PC-9 (cell line): Measurements from ENCODE around the gene TBC1D22A. TPM values are rescaled to one million over a fixed set of nuclear protein-coding genes. Genes with fewer than 3 reads are reported as not detected.

Experiments
- BruUV-seq: library from RNA; stranded (reverse); fragments of 400-500 nt; replicated peaks from 2 replicates; lab custom pipeline; 2021; lab: Mats Ljungman, UMichigan
- CTCF ChIA-PET: fragments of 300-600 bp; sonication (Branson Sonifier 250); formaldehyde crosslinking; loops from one replicate; lab custom pipeline; 2022; ENCODE audit warnings: antibody characterized with exemption; lab: Charles Lee
- POLR2A ChIA-PET: fragments of 300-600 bp; sonication (Branson Sonifier 250); formaldehyde crosslinking; loops from one replicate; lab custom pipeline; 2022; ENCODE audit warnings: antibody characterized with exemption; ENCODE audit not compliant: unreplicated experiment; lab: Charles Lee
- DNase-seq, 2 experiments: peaks; one replicate each; pipeline versions ENCODE4 v3.0.0 to v3.0.0-alpha.2; 2015 to 2022; ENCODE audit warnings: mixed read lengths in 1 of 2
- H2AFZ ChIP-seq: fragments of 200-600 bp; sonication (generic); 2 replicates; pipeline ENCODE4 v1.8.1; 2017; ENCODE audit warnings: antibody characterized with exemption
- H3F3A ChIP-seq: fragments of 200-600 bp; sonication (generic); 2 replicates; pipeline ENCODE4 v1.8.1; 2017; ENCODE audit warnings: antibody characterized with exemption, mild to moderate bottlenecking, low read depth; ENCODE audit not compliant: insufficient read depth
- H3K27ac ChIP-seq: fragments of 200-600 bp; sonication (generic); 2 replicates; pipeline ENCODE4 v1.6.1; 2016; ENCODE audit warnings: mixed run types
- H3K27me3 ChIP-seq: fragments of 200-600 bp; sonication (generic); 2 replicates; pipeline ENCODE4 v1.6.1; 2016; ENCODE audit warnings: low read depth, mixed run types; ENCODE audit not compliant: insufficient read depth
- H3K36me3 ChIP-seq: fragments of 200-600 bp; sonication (generic); 2 replicates; pipeline ENCODE4 v1.6.1; 2016; ENCODE audit warnings: low read depth, mixed run types
- H3K4me1 ChIP-seq: fragments of 200-600 bp; sonication (generic); replicated peaks from 2 replicates; pipeline ENCODE4 v1.6.1; 2016; ENCODE audit warnings: mixed run types; ENCODE audit not compliant: insufficient read depth
- H3K4me2 ChIP-seq: fragments of 200-600 bp; sonication (generic); 2 replicates; pipeline ENCODE4 v1.6.1; 2017; ENCODE audit warnings: mixed run types
- H3K4me3 ChIP-seq: fragments of 200-600 bp; sonication (generic); 2 replicates; pipeline ENCODE4 v1.6.1; 2016; ENCODE audit warnings: mixed run types
- H3K79me2 ChIP-seq: fragments of 200-600 bp; sonication (generic); 2 replicates; pipeline ENCODE4 v1.6.1; 2017; ENCODE audit warnings: low read depth, mixed run types
- H3K9me2 ChIP-seq: fragments of 200-600 bp; sonication (generic); 2 replicates; pipeline ENCODE4 v1.8.1; 2017; ENCODE audit warnings: mild to moderate bottlenecking; ENCODE audit not compliant: insufficient read depth
- H3K9me3 ChIP-seq: fragments of 200-600 bp; sonication (generic); 2 replicates; pipeline ENCODE4 v1.8.1; 2016; ENCODE audit warnings: low read depth; ENCODE audit not compliant: insufficient read depth
- H4K20me1 ChIP-seq: fragments of 200-600 bp; sonication (generic); 2 replicates; pipeline ENCODE4 v1.8.1; 2017; ENCODE audit not compliant: insufficient read depth
- CTCF ChIP-seq: fragments of 200-600 bp; sonication (generic); conservative IDR thresholded peaks from 2 replicates; pipeline ENCODE4 v1.6.1; 2017; ENCODE audit warnings: mixed run types, antibody characterized with exemption, mild to moderate bottlenecking, moderate library complexity
- EZH2 ChIP-seq: fragments of 200-600 bp; sonication (generic); IDR thresholded peaks from 2 replicates; pipeline ENCODE4 v1.8.0; 2017; ENCODE audit warnings: antibody characterized with exemption, low read depth
- intact Hi-C: fragments of 100-400 bp; cut with micrococcal nuclease; formaldehyde crosslinking; loops from one replicate; pipeline ENCODE4 v1.10.0; 2022; ENCODE audit not compliant: unreplicated experiment
- total RNA-seq: library from RNA; stranded (reverse); gene quantifications from 2 replicates; pipeline ENCODE4 v1.2.3, GENCODE V29; 2021

TBC1D22A gene
- total RNA-seq, 1 experiment from 2014 or later: 40.3 TPM

- Histone ChIP-seq H3F3A (peaks cover 40% of the 10 kb centered on the region), H3K79me2 (no peaks in the 10 kb centered on the region), H3K4me2 (peak overlapping the region; percentile 87), H3K36me3 (no peaks in the 10 kb centered on the region), H3K9me3 (peaks cover 4% of the 10 kb centered on the region; the same call in 1 of the 2 replicates), H3K4me3 (peak overlapping the region; percentile 29), H3K27ac (peak overlapping the region; percentile 93), H3K27me3 (no peaks in the 10 kb centered on the region), H3K4me1 (peaks cover 58% of the 10 kb centered on the region), H4K20me1 (no peaks in the 10 kb centered on the region), H2AFZ (no peak overlapping the region), H3K9me2 (no peaks in the 10 kb centered on the region)
- ChIA-PET CTCF (no interaction called here), POLR2A (interaction anchor here (0.6 to 1.1 kb wide), 3 partner anchors 9 to 458 kb away, joined by 3 to 9 read pairs (median 5); partner anchors contain the start of genes GTSE1 and TBC1D22A)
- BruUV-seq: TSS peak; percentile 81
- intact Hi-C loops: loop anchor here (5.0 kb wide), 5 partner anchors 157 to 377 kb away; no protein-coding TSS in a partner anchor
- peak; percentile 93 to 97 for DNase-seq
- TF ChIP-seq EZH2 (no peak), CTCF (no peak)
Observed at GRCh38 chr22:46754110-46754799, 8.2 kb upstream of the TBC1D22A start.

DNA sequence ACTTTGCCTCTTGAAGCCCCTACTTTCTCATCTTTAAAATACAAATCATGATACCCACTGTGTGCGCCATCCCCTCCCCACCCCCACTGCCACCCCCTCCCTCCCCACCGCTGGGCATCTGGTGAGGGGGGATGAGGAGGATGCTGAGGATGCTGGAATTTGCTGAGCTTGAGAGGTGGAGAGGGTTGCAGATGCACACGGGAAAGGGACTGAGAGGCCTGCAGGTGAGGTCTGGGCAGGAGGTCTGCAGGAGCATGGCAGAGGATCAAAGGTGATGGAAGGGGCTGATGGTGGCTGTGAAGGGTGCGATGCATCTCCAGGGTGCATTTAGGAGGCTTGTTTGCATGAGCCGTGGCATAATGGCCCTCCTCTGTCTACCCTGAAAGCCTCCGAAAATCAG lies 7.6 kb upstream of the TBC1D22A start:
- peak overlapping the region; percentile 93 for H3K27ac ChIP-seq
- H2AFZ ChIP-seq: no peak overlapping the region
- POLR2A ChIA-PET: interaction anchor here (0.6 kb wide), 1 partner anchor 75 kb away, joined by 3 read pairs; no protein-coding TSS in a partner anchor

DNA sequence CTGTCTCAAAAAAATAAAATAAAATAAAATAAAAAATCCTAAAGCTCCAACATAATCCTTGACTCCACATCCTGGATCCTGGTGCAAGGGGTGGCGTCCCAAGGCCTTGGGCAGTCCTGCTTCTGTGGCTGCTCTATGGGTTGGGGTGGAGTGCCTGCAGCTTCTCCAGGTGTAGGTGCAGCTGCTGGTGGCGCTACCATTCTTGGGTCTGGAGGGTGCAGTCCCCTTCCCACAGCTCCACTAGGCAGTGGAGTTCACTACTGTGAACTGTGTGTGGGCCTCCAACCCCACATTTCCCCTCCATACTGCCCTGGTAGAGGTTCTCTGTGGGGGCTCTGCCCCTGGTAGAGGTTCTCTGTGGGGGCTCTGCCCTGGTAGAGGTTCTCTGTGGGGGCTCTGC lies 6.9 kb upstream of the TBC1D22A start:
- no peaks in the 10 kb centered on the region for H3K9me2 ChIP-seq
- H3K4me3 ChIP-seq: no peak overlapping the region
- no peak for TF ChIP-seq EZH2
- no peak for TF ChIP-seq CTCF
- ChIA-PET CTCF (no interaction called here), POLR2A (no interaction called here)
- no peak overlapping the region for H3K27ac ChIP-seq
- no peaks in the 10 kb centered on the region for H3K36me3 ChIP-seq
- H4K20me1 ChIP-seq: no peaks in the 10 kb centered on the region
- DNase-seq: no peak
- H3K4me1 ChIP-seq: peaks cover 45% of the 10 kb centered on the region
- no peak overlapping the region for H2AFZ ChIP-seq
- no TSS peak for BruUV-seq
- intact Hi-C loops: no loop called here
- H3F3A ChIP-seq: peaks cover 41% of the 10 kb centered on the region
- no peaks in the 10 kb centered on the region for H3K79me2 ChIP-seq
- peaks cover 4% of the 10 kb centered on the region; the same call in 1 of the 2 replicates for H3K9me3 ChIP-seq
- H3K27me3 ChIP-seq: no peaks in the 10 kb centered on the region
- no peak overlapping the region for H3K4me2 ChIP-seq

More for the DNA sequence above, 7.6 kb upstream of the TBC1D22A start:
- CTCF ChIA-PET: no interaction called here
- no peak for DNase-seq
- Histone ChIP-seq H3K4me2 (peak overlapping the region; percentile 87), H3K9me3 (peaks cover 4% of the 10 kb centered on the region; the same call in 1 of the 2 replicates), H3K4me3 (peak overlapping the region; percentile 29; the same call in 1 of the 2 replicates), H3K4me1 (peaks cover 52% of the 10 kb centered on the region), H3K79me2 (no peaks in the 10 kb centered on the region), H3F3A (peaks cover 41% of the 10 kb centered on the region), H3K27me3 (no peaks in the 10 kb centered on the region), H4K20me1 (no peaks in the 10 kb centered on the region), H3K36me3 (no peaks in the 10 kb centered on the region), H3K9me2 (no peaks in the 10 kb centered on the region)
- intact Hi-C loops: loop anchor here (5.0 kb wide), 5 partner anchors 158 to 378 kb away; no protein-coding TSS in a partner anchor
- TF ChIP-seq CTCF: no peak
- no peak for TF ChIP-seq EZH2
- no TSS peak for BruUV-seq
